ENCODE results near the gene CARS1.

CARS1 gene

GRCh38 chr11:2952290-2952689 is 104.9 kb downstream of the CARS1 start:
- H3K9me2 ChIP-seq (replicated peaks; ENCODE audit: insufficient read depth, low read length): no peaks in the 10 kb centered on the region
- H3K4me3 ChIP-seq (ENCODE audit: insufficient read depth, low read length, poor library complexity, severe bottlenecking): no peak overlapping the region
- H3K9ac ChIP-seq (ENCODE audit: low read length): no peak overlapping the region
- H4K20me1 ChIP-seq (ENCODE audit: low read depth, low read length): 0 out of 2 replicates have a peak, but pooled peaks cover 3% of the 10 kb centered on the region
- H3K36me3 ChIP-seq (ENCODE audit: low read length): peaks cover 56% of the 10 kb centered on the region; the same call in 1 of the 2 replicates
- H3K4me2 ChIP-seq (ENCODE audit: low read depth, low read length, poor library complexity, severe bottlenecking): no peak overlapping the region
- H3K27ac ChIP-seq (ENCODE audit: low read depth, low read length): no peak overlapping the region
- TF ChIP-seq CTCF (IDR thresholded peaks at IDR 0.05; ENCODE audit: insufficient read depth, low read length, poor library complexity, severe bottlenecking) (no peak), EZH2phosphoT487 (conservative IDR thresholded peaks at IDR 0.05; ENCODE audit: low read length) (no peak)
- H3F3A ChIP-seq (ENCODE audit: insufficient read depth): no peaks in the 10 kb centered on the region
- H3K79me2 ChIP-seq (ENCODE audit: insufficient read depth, low read length): peaks cover 3% of the 10 kb centered on the region; the same call in 1 of the 2 replicates
- H3K9me3 ChIP-seq (ENCODE audit: insufficient read depth, low read length): no peaks in the 10 kb centered on the region
- H3K27me3 ChIP-seq (ENCODE audit: low read length): no peaks in the 10 kb centered on the region
- no peak overlapping the region for H2AFZ ChIP-seq (ENCODE audit: low read depth, low read length, severe bottlenecking)

GRCh38 chr11:2951231-2952110 is 105.8 kb downstream of the CARS1 start:
- H3K9me3 ChIP-seq (ENCODE audit: insufficient read depth, low read length): no peaks in the 10 kb centered on the region
- peaks cover 47% of the 10 kb centered on the region; the same call in 1 of the 2 replicates for H3K36me3 ChIP-seq (ENCODE audit: low read length)
- H3K27ac ChIP-seq (ENCODE audit: low read depth, low read length): no peak overlapping the region
- no peaks in the 10 kb centered on the region for H3K9me2 ChIP-seq (replicated peaks; ENCODE audit: insufficient read depth, low read length)
- no peak for TF ChIP-seq CTCF (IDR thresholded peaks at IDR 0.05; ENCODE audit: insufficient read depth, low read length, poor library complexity, severe bottlenecking)
- no peak for TF ChIP-seq EZH2phosphoT487 (conservative IDR thresholded peaks at IDR 0.05; ENCODE audit: low read length)
- H3K4me2 ChIP-seq (ENCODE audit: low read depth, low read length, poor library complexity, severe bottlenecking): no peak overlapping the region
- no peak overlapping the region for H3K9ac ChIP-seq (ENCODE audit: low read length)
- no peak overlapping the region for H2AFZ ChIP-seq (ENCODE audit: low read depth, low read length, severe bottlenecking)
- H3F3A ChIP-seq (ENCODE audit: insufficient read depth): no peaks in the 10 kb centered on the region
- H4K20me1 ChIP-seq (ENCODE audit: low read depth, low read length): no peaks in the 10 kb centered on the region
- H3K4me3 ChIP-seq (ENCODE audit: insufficient read depth, low read length, poor library complexity, severe bottlenecking): no peak overlapping the region
- no peaks in the 10 kb centered on the region for H3K27me3 ChIP-seq (ENCODE audit: low read length)
- H3K79me2 ChIP-seq (ENCODE audit: insufficient read depth, low read length): no peaks in the 10 kb centered on the region
